Measurements from ENCODE around the gene MED10. TPM values are rescaled to one million over a fixed set of nuclear protein-coding genes. Genes with fewer than 3 reads are reported as not detected.

Gene MED10
- total RNA-seq, 1 donor from 2014 or later, result 38.4 TPM

- Mint-ChIP-seq H3K36me3 (no peaks in the 10 kb centered on the region), H3K27ac (no peak overlapping the region), H3K4me1 (peaks cover 6% of the 10 kb centered on the region), H3K4me3 (no peak overlapping the region), H3K9me3 (peaks cover 4% of the 10 kb centered on the region), H3K27me3 (ENCODE audit: low read depth) (peaks cover 44% of the 10 kb centered on the region)
- TF ChIP-seq CTCF (IDR thresholded peaks at IDR 0.05; ENCODE audit: unreplicated experiment), result no peak
- no peak for DNase-seq (ENCODE audit: low spot score in 2 of 2, unreplicated experiment in 2 of 2)
Measured at GRCh38 chr5:6410421-6410820, 32.1 kb upstream of the MED10 start.

- no peak for DNase-seq (ENCODE audit: low spot score in 2 of 2, unreplicated experiment in 2 of 2)
- H3K36me3 Mint-ChIP-seq, result no peaks in the 10 kb centered on the region
- H3K4me3 Mint-ChIP-seq, result no peak overlapping the region
- H3K27ac Mint-ChIP-seq, result no peak overlapping the region
- H3K27me3 Mint-ChIP-seq (ENCODE audit: low read depth), result peaks cover 39% of the 10 kb centered on the region
- H3K9me3 Mint-ChIP-seq, result peaks cover 4% of the 10 kb centered on the region
- H3K4me1 Mint-ChIP-seq, result peaks cover 6% of the 10 kb centered on the region
- TF ChIP-seq CTCF (IDR thresholded peaks at IDR 0.05; ENCODE audit: unreplicated experiment), result no peak
Measured at GRCh38 chr5:6408627-6409446, 30.5 kb upstream of the MED10 start.

- H3K9me3 Mint-ChIP-seq, result peaks cover 4% of the 10 kb centered on the region
- no peaks in the 10 kb centered on the region for H3K36me3 Mint-ChIP-seq
- peaks cover 43% of the 10 kb centered on the region for H3K27me3 Mint-ChIP-seq (ENCODE audit: low read depth)
- DNase-seq (ENCODE audit: low spot score in 2 of 2, unreplicated experiment in 2 of 2), result no peak
- H3K4me3 Mint-ChIP-seq, result no peak overlapping the region
- H3K27ac Mint-ChIP-seq, result no peak overlapping the region
- no peak for TF ChIP-seq CTCF (IDR thresholded peaks at IDR 0.05; ENCODE audit: unreplicated experiment)
- peaks cover 6% of the 10 kb centered on the region for H3K4me1 Mint-ChIP-seq
Measured at GRCh38 chr5:6408260-6408596, 29.9 kb upstream of the MED10 start.

- H3K27ac Mint-ChIP-seq, result no peak overlapping the region
- no peak for TF ChIP-seq CTCF (IDR thresholded peaks at IDR 0.05; ENCODE audit: unreplicated experiment)
- peaks cover 2% of the 10 kb centered on the region for H3K4me1 Mint-ChIP-seq
- H3K4me3 Mint-ChIP-seq, result no peak overlapping the region
- DNase-seq (ENCODE audit: low spot score in 2 of 2, unreplicated experiment in 2 of 2), result no peak
- H3K36me3 Mint-ChIP-seq, result no peaks in the 10 kb centered on the region
- H3K9me3 Mint-ChIP-seq, result peaks cover 4% of the 10 kb centered on the region
- H3K27me3 Mint-ChIP-seq (ENCODE audit: low read depth), result peaks cover 42% of the 10 kb centered on the region
Measured at GRCh38 chr5:6407558-6408259, 29.4 kb upstream of the MED10 start.

- Mint-ChIP-seq H3K4me1 (no peaks in the 10 kb centered on the region), H3K9me3 (peaks cover 4% of the 10 kb centered on the region), H3K36me3 (no peaks in the 10 kb centered on the region), H3K4me3 (no peak overlapping the region), H3K27ac (no peak overlapping the region), H3K27me3 (ENCODE audit: low read depth) (peaks cover 57% of the 10 kb centered on the region)
- no peak for DNase-seq (ENCODE audit: low spot score in 2 of 2, unreplicated experiment in 2 of 2)
- no peak for TF ChIP-seq CTCF (IDR thresholded peaks at IDR 0.05; ENCODE audit: unreplicated experiment)
Measured at GRCh38 chr5:6405591-6405990, 27.2 kb upstream of the MED10 start.
